Activated CD8-positive, alpha-beta T cell treated with anti-CD3 and anti-CD28 coated beads for 36 hours (primary cell): ENCODE data around the gene FAM110D. TPM values are rescaled to one million over a fixed set of nuclear protein-coding genes. Genes with fewer than 3 reads are reported as not detected.

Experiments
- ATAC-seq: fragments of 200-7000 bp; cut with Tn5 transposase; one replicate; pipeline ENCODE4 v1.10.0; 2021; ENCODE audit warnings: mild to moderate bottlenecking, moderate library complexity
- CTCF ChIA-PET: fragments of 350-600 bp; sonication (Branson Sonifier 250); formaldehyde crosslinking; loops from one replicate; lab custom pipeline; 2021; ENCODE audit warnings: antibody characterized with exemption; lab: Charles Lee
- POLR2A ChIA-PET: fragments of 350-600 bp; sonication (Branson Sonifier 250); formaldehyde crosslinking; loops from one replicate; lab custom pipeline; 2021; ENCODE audit warnings: antibody characterized with exemption; lab: Charles Lee
- DNase-seq: peaks from one replicate; pipeline ENCODE4 v3.0.0-alpha.2; 2020
- H3K27ac Mint-ChIP-seq: one replicate; pipeline ENCODE4 v1.8.0; 2021; ENCODE audit warnings: mild to moderate bottlenecking, mixed read lengths
- H3K27me3 Mint-ChIP-seq: one replicate; pipeline ENCODE4 v1.8.0; 2021; ENCODE audit warnings: mixed read lengths
- H3K36me3 Mint-ChIP-seq: one replicate; pipeline ENCODE4 v1.8.0; 2021; ENCODE audit warnings: low read depth, mixed read lengths
- H3K4me1 Mint-ChIP-seq: one replicate; pipeline ENCODE4 v1.8.0; 2021; ENCODE audit warnings: low read depth, mixed read lengths
- H3K4me3 Mint-ChIP-seq: one replicate; pipeline ENCODE4 v1.8.0; 2021; ENCODE audit warnings: mild to moderate bottlenecking, moderate library complexity, mixed read lengths
- H3K9me3 Mint-ChIP-seq: one replicate; pipeline ENCODE4 v1.8.0; 2021; ENCODE audit warnings: mixed read lengths
- intact Hi-C: fragments of 100-400 bp; cut with micrococcal nuclease; formaldehyde crosslinking; loops from one replicate; pipeline ENCODE4 v1.10.0; 2022
- total RNA-seq, 2 experiments: library from RNA; stranded (reverse); gene quantifications; one replicate each; pipeline ENCODE4 v1.2.3, GENCODE V29; 2021
- TF ChIP-seq, protein P1 (sequence below): fragments of 200-600 bp; IDR thresholded peaks from one replicate; pipeline ENCODE4 v1.8.0; 2022; ENCODE audit warnings: antibody characterized with exemption, mild to moderate bottlenecking

The FAM110D gene
- total RNA-seq, 2 experiments from 2014 or later: not detected

GRCh38 chr1:26187882-26188281 lies 29.0 kb downstream of the FAM110D start:
- no peak overlapping the region for H3K27ac Mint-ChIP-seq
- no peak overlapping the region for H3K4me3 Mint-ChIP-seq
- no peak for ATAC-seq
- TF ChIP-seq, protein P1, sequence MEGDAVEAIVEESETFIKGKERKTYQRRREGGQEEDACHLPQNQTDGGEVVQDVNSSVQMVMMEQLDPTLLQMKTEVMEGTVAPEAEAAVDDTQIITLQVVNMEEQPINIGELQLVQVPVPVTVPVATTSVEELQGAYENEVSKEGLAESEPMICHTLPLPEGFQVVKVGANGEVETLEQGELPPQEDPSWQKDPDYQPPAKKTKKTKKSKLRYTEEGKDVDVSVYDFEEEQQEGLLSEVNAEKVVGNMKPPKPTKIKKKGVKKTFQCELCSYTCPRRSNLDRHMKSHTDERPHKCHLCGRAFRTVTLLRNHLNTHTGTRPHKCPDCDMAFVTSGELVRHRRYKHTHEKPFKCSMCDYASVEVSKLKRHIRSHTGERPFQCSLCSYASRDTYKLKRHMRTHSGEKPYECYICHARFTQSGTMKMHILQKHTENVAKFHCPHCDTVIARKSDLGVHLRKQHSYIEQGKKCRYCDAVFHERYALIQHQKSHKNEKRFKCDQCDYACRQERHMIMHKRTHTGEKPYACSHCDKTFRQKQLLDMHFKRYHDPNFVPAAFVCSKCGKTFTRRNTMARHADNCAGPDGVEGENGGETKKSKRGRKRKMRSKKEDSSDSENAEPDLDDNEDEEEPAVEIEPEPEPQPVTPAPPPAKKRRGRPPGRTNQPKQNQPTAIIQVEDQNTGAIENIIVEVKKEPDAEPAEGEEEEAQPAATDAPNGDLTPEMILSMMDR: no peak
- no peaks in the 10 kb centered on the region for H3K27me3 Mint-ChIP-seq
- POLR2A ChIA-PET: no interaction called here
- no peak for DNase-seq
- CTCF ChIA-PET: interaction anchor here (1.6 to 1.9 kb wide), 2 partner anchors 18 to 46 kb away, joined by 5 to 6 read pairs; partner anchors contain the start of genes CEP85 and ZNF593
- no peaks in the 10 kb centered on the region for H3K9me3 Mint-ChIP-seq
- peaks cover 6% of the 10 kb centered on the region for H3K4me1 Mint-ChIP-seq
- intact Hi-C loops: no loop called here
- H3K36me3 Mint-ChIP-seq: no peaks in the 10 kb centered on the region

- H3K27me3 Mint-ChIP-seq: no peaks in the 10 kb centered on the region
- no peaks in the 10 kb centered on the region for H3K9me3 Mint-ChIP-seq
- H3K27ac Mint-ChIP-seq: no peak overlapping the region
- CTCF ChIA-PET: interaction anchor here (1.0 to 3.0 kb wide), 4 partner anchors 10 to 229 kb away, joined by 3 to 10 read pairs (median 6); partner anchors contain the start of gene CEP85
- no peaks in the 10 kb centered on the region for H3K36me3 Mint-ChIP-seq
- H3K4me3 Mint-ChIP-seq: no peak overlapping the region
- H3K4me1 Mint-ChIP-seq: peaks cover 6% of the 10 kb centered on the region
- intact Hi-C loops: no loop called here
- ATAC-seq (no peak), DNase-seq (no peak)
- POLR2A ChIA-PET: no interaction called here
- TF ChIP-seq, protein P1: no peak
Observed at GRCh38 chr1:26188477-26188876, 29.6 kb downstream of the FAM110D start.

DNA sequence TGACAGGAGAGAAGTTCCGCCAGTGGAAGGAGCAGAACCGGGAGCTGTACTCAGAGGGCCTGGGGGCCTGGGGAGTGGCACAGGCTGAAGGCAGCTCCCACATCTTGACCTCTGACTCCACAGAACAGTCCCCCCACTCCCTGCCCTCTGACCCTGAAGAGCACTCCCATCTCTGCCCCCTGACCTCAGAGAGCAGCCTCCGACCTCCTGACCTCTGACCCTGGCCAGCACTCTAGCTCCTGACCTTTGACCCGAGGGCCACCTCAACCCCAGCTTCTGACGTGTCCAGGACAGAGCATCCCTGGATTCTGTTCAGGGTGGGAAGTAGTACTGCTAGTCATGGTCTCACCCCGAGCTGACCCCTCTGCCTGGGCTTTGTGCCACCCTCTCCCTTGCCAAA lies 30.5 kb downstream of the FAM110D start:
- intact Hi-C loops: no loop called here
- Mint-ChIP-seq H3K4me3 (no peak overlapping the region), H3K36me3 (no peaks in the 10 kb centered on the region), H3K27me3 (no peaks in the 10 kb centered on the region), H3K4me1 (peaks cover 6% of the 10 kb centered on the region), H3K9me3 (no peaks in the 10 kb centered on the region), H3K27ac (no peak overlapping the region)
- DNase-seq (no peak), ATAC-seq (no peak)
- TF ChIP-seq, protein P1: no peak
- ChIA-PET POLR2A (interaction anchor here (0.5 to 0.8 kb wide), 3 partner anchors 9 to 246 kb away, joined by 3 read pairs; no protein-coding TSS in a partner anchor), CTCF (interaction anchor here (1.0 to 3.0 kb wide), 5 partner anchors 11 to 228 kb away, joined by 3 to 10 read pairs (median 4); no protein-coding TSS in a partner anchor)

DNA sequence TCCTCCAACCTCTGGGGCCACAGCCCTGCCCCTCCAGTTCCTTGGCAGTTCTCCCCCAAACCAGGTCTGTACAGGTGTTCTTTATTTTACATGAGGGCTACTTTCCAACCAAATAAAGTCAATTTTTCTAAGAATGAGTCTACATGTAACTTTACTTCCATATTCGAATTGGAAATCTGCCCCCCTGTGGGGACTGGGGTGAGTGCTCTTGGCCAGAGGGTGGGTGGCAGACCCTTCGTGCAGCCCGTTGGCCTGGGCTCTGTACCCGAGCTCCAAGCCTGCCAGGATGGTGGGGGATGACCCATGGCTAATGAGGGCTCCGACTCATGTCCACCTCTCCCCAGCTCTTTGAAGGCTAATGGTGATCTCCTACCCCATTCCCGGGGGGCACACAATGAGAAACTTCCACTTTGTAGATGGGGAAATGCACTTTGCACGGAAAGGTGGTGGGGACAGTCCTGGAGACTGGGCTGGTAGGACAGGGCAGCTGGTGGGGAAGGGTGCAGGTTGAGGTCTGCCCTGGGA lies 30.9 kb downstream of the FAM110D start:
- no peak overlapping the region for H3K4me3 Mint-ChIP-seq
- DNase-seq (no peak), ATAC-seq (no peak)
- H3K36me3 Mint-ChIP-seq: no peaks in the 10 kb centered on the region
- POLR2A ChIA-PET: interaction anchor here (0.7 kb wide), 1 partner anchor 14 kb away, joined by 3 read pairs; no protein-coding TSS in a partner anchor
- H3K27me3 Mint-ChIP-seq: no peaks in the 10 kb centered on the region
- intact Hi-C loops: no loop called here
- H3K4me1 Mint-ChIP-seq: peaks cover 6% of the 10 kb centered on the region
- H3K9me3 Mint-ChIP-seq: no peaks in the 10 kb centered on the region
- H3K27ac Mint-ChIP-seq: no peak overlapping the region
- CTCF ChIA-PET: interaction anchor here (1.0 to 3.0 kb wide), 6 partner anchors 14 to 227 kb away, joined by 3 to 10 read pairs (median 4); partner anchors contain the start of gene ZNF593
- TF ChIP-seq, protein P1: no peak

GRCh38 chr1:26190373-26190987 lies 31.6 kb downstream of the FAM110D start, which contains the start of gene CATSPER4:
Gene CATSPER4, plus strand, starts transcription at chr1:26190602. Its CDS starts 26 bp downstream, at chr1:26190628.
- TF ChIP-seq, protein P1: no peak
- DNase-seq (no peak), ATAC-seq (no peak)
- intact Hi-C loops: no loop called here
- H3K4me1 Mint-ChIP-seq: peaks cover 6% of the 10 kb centered on the region
- no peaks in the 10 kb centered on the region for H3K27me3 Mint-ChIP-seq
- H3K9me3 Mint-ChIP-seq: no peaks in the 10 kb centered on the region
- H3K27ac Mint-ChIP-seq: peak within 1 kb of the TSS; percentile 19
- no peak within 1 kb of the TSS for H3K4me3 Mint-ChIP-seq
- no peaks in the 10 kb centered on the region for H3K36me3 Mint-ChIP-seq
- ChIA-PET POLR2A (no interaction called here), CTCF (interaction anchor here (1.0 to 3.0 kb wide), 4 partner anchors 13 to 227 kb away, joined by 3 to 10 read pairs (median 6); partner anchors contain the start of genes CEP85 and ZNF593)
